K562 (cell line): Measurements from ENCODE around the gene OSGEP. TPM values are rescaled to one million over a fixed set of nuclear protein-coding genes. Genes with fewer than 3 reads are reported as not detected.

Source experiments
- BRD9 ChIP-seq: fragments of 450-650 bp; IDR thresholded peaks from 2 replicates; pipeline ENCODE4 v1.6.1; 2018; ENCODE audit warnings: low read depth; ENCODE audit not compliant: partially characterized antibody
- BRF1 ChIP-seq: IDR thresholded peaks from 3 replicates; pipeline ENCODE4 v1.6.1; 2011; ENCODE audit warnings: borderline replicate concordance, mild to moderate bottlenecking; ENCODE audit not compliant: insufficient read length; ENCODE audit errors: extremely low read depth
- DIDO1 ChIP-seq: fragments of 450-650 bp; IDR thresholded peaks from 2 replicates; pipeline ENCODE4 v1.6.1; 2016; ENCODE audit warnings: low read depth, missing biosample characterization, missing genetic modification characterization
- ELF2 ChIP-seq: fragments of 250-450 bp; sonication (Bioruptor Pico); IDR thresholded peaks from 2 replicates; pipeline ENCODE4 v1.5.0; 2021; ENCODE audit warnings: mild to moderate bottlenecking
- GTF2E2 ChIP-seq: fragments of 200-800 bp; sonication (Bioruptor generic); IDR thresholded peaks from 2 replicates; pipeline ENCODE4 v1.6.1; 2016; ENCODE audit warnings: missing genetic modification characterization, missing compliant biosample characterization
- GTF2F1 ChIP-seq: IDR thresholded peaks from 2 replicates; pipeline ENCODE4 v1.6.1; 2011; ENCODE audit warnings: low read depth, low read length, improper control_type of control experiment
- HES1 ChIP-seq: fragments of 450-650 bp; IDR thresholded peaks from 2 replicates; pipeline ENCODE4 v1.6.1; 2016; ENCODE audit warnings: low read depth, mild to moderate bottlenecking, moderate library complexity
- HEY1 ChIP-seq: fragments of 250-450 bp; sonication (Bioruptor Pico); IDR thresholded peaks from 2 replicates; pipeline ENCODE4 v1.5.0; 2020; ENCODE audit warnings: mild to moderate bottlenecking, moderate library complexity, borderline replicate concordance
- HINFP ChIP-seq: fragments of 450-650 bp; conservative IDR thresholded peaks from 2 replicates; pipeline ENCODE4 v1.6.1; 2016; ENCODE audit warnings: missing genetic modification characterization, low read depth, mild to moderate bottlenecking, control low read depth, missing compliant biosample characterization
- KLF16 ChIP-seq: IDR thresholded peaks from 2 replicates; pipeline ENCODE4 v1.6.1; 2016; ENCODE audit warnings: antibody characterized with exemption
- MED1 ChIP-seq: sonication (generic); formaldehyde crosslinking; IDR thresholded peaks from 2 replicates; pipeline ENCODE4 v1.8.1; 2023; ENCODE audit warnings: missing genetic modification reagents, borderline replicate concordance
- MIER1 ChIP-seq: fragments of 450-650 bp; IDR thresholded peaks from 2 replicates; pipeline ENCODE4 v1.6.1; 2016; ENCODE audit warnings: antibody characterized with exemption, mild to moderate bottlenecking, low read depth
- NONO ChIP-seq, 2 experiments: fragments of 200-400 bp in 1 of 2; fragments of 450-650 bp in 1 of 2; formaldehyde crosslinking in 1 of 2; IDR thresholded peaks; 2 replicates each; pipeline ENCODE4 v1.6.1; 2017; ENCODE audit warnings: low read depth in 2 of 2, mild to moderate bottlenecking in 2 of 2, moderate library complexity in 2 of 2, low read length in 1 of 2
- SAP30 ChIP-seq: fragments of 200-600 bp; sonication (generic); IDR thresholded peaks from 2 replicates; pipeline ENCODE4 v1.6.1; 2012; ENCODE audit warnings: borderline replicate concordance, low read depth, mild to moderate bottlenecking, moderate library complexity, low read length, control low read depth, inconsistent platforms; ENCODE audit not compliant: insufficient read depth, poor library complexity, severe bottlenecking
- ZFP30 ChIP-seq: fragments of 250-450 bp; sonication (Bioruptor Pico); IDR thresholded peaks from 2 replicates; pipeline ENCODE4 v1.8.0; 2022; ENCODE audit warnings: moderate library complexity, mild to moderate bottlenecking, inconsistent platforms, borderline replicate concordance
- ZNF316 ChIP-seq: fragments of 450-650 bp; IDR thresholded peaks from 2 replicates; pipeline ENCODE4 v1.6.1; 2016
- ZNF354B ChIP-seq: fragments of 250-450 bp; sonication (Bioruptor Pico); IDR thresholded peaks from 2 replicates; pipeline ENCODE4 v1.4.0; 2020
- polyA plus RNA-seq, 8 experiments: library from polyadenylated mRNA; depleted of rRNA in 4 of 8; stranded (reverse) in 5 of 8; unstranded in 3 of 8; fragments of >200 nt; fragmentation: Nextera tagmentation in 2 of 8; fragmentation: Illumina TruSeq in 1 of 8; extraction: Ambion mirVana in 2 of 8; extraction: Trizol in 1 of 8; gene quantifications; 2 replicates each; pipeline versions ENCODE4 v1.2.1 to v1.2.3, GENCODE V29; 2011 to 2014; ENCODE audit warnings: inconsistent platforms in 1 of 8, missing spikeins in 1 of 8
- total RNA-seq, 7 experiments: library from RNA; depleted of rRNA in 6 of 7; stranded (reverse); fragments of >200 nt in 6 of 7; fragmentation: Illumina TruSeq in 2 of 7; extraction: Trizol in 2 of 7; gene quantifications; 2 replicates each; pipeline versions ENCODE4 v1.2.1 to v1.2.3, GENCODE V29; 2011 to 2021; ENCODE audit warnings: low replicate concordance in 1 of 7
- TF ChIP-seq, protein P1 (sequence below): fragments of 450-650 bp; IDR thresholded peaks from 2 replicates; pipeline ENCODE4 v1.6.1; 2018; ENCODE audit not compliant: partially characterized antibody
- TF ChIP-seq, protein P2 (sequence below): fragments of 250-450 bp; sonication (Bioruptor Pico); IDR thresholded peaks from 2 replicates; pipeline ENCODE4 v1.8.0; 2022; ENCODE audit warnings: moderate library complexity, mild to moderate bottlenecking, inconsistent platforms
- TF ChIP-seq, protein P3 (sequence below): fragments of 450-650 bp; formaldehyde crosslinking; IDR thresholded peaks from 2 replicates; pipeline ENCODE4 v1.4.0; 2020; ENCODE audit warnings: mild to moderate bottlenecking, moderate library complexity

Gene OSGEP
- total and polyA plus RNA-seq, 9 of the 15 experiments (the other 6 are each of a cell fraction or from before 2014, with no cell fraction given) = 32.1 to 59.2 (median 44.1) TPM

- TF ChIP-seq, protein P1, sequence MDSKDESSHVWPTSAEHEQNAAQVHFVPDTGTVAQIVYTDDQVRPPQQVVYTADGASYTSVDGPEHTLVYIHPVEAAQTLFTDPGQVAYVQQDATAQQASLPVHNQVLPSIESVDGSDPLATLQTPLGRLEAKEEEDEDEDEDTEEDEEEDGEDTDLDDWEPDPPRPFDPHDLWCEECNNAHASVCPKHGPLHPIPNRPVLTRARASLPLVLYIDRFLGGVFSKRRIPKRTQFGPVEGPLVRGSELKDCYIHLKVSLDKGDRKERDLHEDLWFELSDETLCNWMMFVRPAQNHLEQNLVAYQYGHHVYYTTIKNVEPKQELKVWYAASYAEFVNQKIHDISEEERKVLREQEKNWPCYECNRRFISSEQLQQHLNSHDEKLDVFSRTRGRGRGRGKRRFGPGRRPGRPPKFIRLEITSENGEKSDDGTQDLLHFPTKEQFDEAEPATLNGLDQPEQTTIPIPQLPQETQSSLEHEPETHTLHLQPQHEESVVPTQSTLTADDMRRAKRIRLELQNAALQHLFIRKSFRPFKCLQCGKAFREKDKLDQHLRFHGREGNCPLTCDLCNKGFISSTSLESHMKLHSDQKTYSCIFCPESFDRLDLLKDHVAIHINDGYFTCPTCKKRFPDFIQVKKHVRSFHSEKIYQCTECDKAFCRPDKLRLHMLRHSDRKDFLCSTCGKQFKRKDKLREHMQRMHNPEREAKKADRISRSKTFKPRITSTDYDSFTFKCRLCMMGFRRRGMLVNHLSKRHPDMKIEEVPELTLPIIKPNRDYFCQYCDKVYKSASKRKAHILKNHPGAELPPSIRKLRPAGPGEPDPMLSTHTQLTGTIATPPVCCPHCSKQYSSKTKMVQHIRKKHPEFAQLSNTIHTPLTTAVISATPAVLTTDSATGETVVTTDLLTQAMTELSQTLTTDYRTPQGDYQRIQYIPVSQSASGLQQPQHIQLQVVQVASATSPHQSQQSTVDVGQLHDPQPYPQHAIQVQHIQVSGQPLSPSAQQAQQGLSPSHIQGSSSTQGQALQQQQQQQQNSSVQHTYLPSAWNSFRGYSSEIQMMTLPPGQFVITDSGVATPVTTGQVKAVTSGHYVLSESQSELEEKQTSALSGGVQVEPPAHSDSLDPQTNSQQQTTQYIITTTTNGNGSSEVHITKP = peak; percentile 51
- TF ChIP-seq HEY1 (CRISPR knock-in tag) (no peak), DIDO1 (tag) (peak; percentile 54; the same call in 1 of the 2 replicates), GTF2E2 (tag) (no peak; the same call in 1 of the 2 replicates), NONO (IDR thresholded peaks at IDR 0.05; ENCODE audit: low read depth in 2 of 2, low read length in 1 of 2) (no peak), BRF1 (no peak), KLF16 (no peak), HINFP (tag) (no peak), ZNF316 (peak; percentile 82), SAP30 (no peak), BRD9 (no peak), GTF2F1 (no peak), ZFP30 (CRISPR knock-in tag) (no peak), MIER1 (no peak), HES1 (no peak), MED1 (CRISPR knock-in tag) (no peak), ELF2 (CRISPR knock-in tag) (no peak), ZNF354B (CRISPR knock-in tag) (no peak)
- TF ChIP-seq, protein P2, sequence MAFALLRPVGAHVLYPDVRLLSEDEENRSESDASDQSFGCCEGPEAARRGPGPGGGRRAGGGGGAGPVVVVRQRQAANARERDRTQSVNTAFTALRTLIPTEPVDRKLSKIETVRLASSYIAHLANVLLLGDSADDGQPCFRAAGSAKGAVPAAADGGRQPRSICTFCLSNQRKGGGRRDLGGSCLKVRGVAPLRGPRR (CRISPR knock-in tag) = no peak
- TF ChIP-seq, protein P3, sequence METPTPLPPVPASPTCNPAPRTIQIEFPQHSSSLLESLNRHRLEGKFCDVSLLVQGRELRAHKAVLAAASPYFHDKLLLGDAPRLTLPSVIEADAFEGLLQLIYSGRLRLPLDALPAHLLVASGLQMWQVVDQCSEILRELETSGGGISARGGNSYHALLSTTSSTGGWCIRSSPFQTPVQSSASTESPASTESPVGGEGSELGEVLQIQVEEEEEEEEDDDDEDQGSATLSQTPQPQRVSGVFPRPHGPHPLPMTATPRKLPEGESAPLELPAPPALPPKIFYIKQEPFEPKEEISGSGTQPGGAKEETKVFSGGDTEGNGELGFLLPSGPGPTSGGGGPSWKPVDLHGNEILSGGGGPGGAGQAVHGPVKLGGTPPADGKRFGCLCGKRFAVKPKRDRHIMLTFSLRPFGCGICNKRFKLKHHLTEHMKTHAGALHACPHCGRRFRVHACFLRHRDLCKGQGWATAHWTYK (CRISPR knock-in tag) = no peak
Measured at GRCh38 chr14:20461225-20462141, 6.9 kb upstream of the OSGEP start, which contains the start of gene PIP4P1 (continued).
